WERI-Rb-1 (cell line): ENCODE results near the gene ZKSCAN1.
"Not testable (repeated sequence)": the region's sequence is repeated elsewhere in the genome, so short reads cannot be mapped to it uniquely, and the experiment has no call there.

Experiments used
- DNase-seq: peaks from one replicate; pipeline ENCODE4 v3.0.0-alpha.2; 2020
- H3K27ac ChIP-seq: fragments of 250-450 bp; sonication (Bioruptor Pico); 2 replicates; pipeline ENCODE4 v1.5.1; 2020; ENCODE audit warnings: mild to moderate bottlenecking, moderate library complexity
- H3K27me3 ChIP-seq: fragments of 250-450 bp; sonication (Bioruptor Pico); 2 replicates; pipeline ENCODE4 v1.5.1; 2021; ENCODE audit warnings: mild to moderate bottlenecking, low read depth, moderate library complexity; ENCODE audit not compliant: insufficient read depth, severe bottlenecking
- H3K36me3 ChIP-seq: fragments of 250-450 bp; sonication (Bioruptor Pico); 2 replicates; pipeline ENCODE4 v1.5.1; 2020; ENCODE audit warnings: mild to moderate bottlenecking, moderate library complexity
- H3K4me3 ChIP-seq: 2 replicates; pipeline ENCODE4 v1.5.1; 2011; ENCODE audit warnings: low read depth, mild to moderate bottlenecking, control low read depth, low read length
- H3K9me3 ChIP-seq: fragments of 250-450 bp; sonication (Bioruptor Pico); 2 replicates; pipeline ENCODE4 v1.5.1; 2021; ENCODE audit warnings: mild to moderate bottlenecking, moderate library complexity; ENCODE audit not compliant: severe bottlenecking
- CTCF ChIP-seq: IDR thresholded peaks from 2 replicates; pipeline ENCODE4 v1.5.1; 2011; ENCODE audit warnings: low read depth, mild to moderate bottlenecking, control low read depth, inconsistent platforms, low read length

The ZKSCAN1 gene

DNA sequence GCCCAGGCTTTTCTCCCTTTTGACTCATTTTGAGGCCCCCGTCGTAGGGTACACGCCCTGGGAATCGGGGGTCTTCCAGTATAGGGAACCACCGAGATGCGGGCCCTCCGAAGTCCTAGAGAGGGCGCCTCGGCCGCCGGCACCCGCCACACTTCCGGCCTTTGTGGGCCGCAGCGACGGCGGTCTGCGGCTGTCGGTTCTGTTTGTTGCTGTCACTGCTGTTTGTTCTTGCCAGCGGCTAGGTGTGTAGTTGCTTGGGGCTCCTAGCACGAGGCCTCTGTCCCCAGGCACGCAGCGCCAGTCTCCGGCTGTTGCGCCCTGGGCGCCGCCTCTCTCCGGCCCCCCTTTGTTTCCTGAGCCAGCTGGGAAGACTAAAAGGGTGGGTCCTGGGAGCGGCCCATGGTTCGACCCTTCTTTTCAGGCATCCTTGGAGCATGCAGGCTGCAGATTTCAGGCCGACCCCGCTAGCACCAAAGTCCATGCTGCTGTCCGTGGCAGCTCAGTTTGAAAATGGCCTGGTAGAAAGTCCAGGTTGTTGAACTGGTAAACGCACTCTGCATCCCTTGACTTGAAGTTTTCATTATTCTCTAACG, 17.8 kb upstream of the ZKSCAN1 start:
- DNase-seq: no peak
- TF ChIP-seq CTCF: no peak
- H3K4me3 ChIP-seq: no peak overlapping the region

DNA sequence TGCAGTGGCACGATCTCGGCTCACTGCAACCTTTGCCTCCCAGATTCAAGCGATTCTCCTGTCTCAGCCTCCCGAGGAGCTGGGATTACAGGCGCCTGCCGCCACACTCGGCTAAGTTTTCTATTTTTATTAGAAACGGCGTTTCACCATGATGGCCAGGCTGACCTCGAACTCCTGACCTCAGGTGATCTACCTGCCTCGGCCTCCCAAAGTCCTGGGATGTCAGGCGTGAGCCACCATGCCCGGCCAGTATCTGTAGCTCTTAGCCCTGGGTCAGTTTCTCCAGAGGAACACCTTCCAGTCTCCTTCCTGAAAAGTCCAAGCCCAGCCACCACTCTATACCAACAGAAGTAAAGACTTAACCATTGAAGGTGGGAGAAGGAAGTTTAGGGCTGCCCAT, 15.2 kb upstream of the ZKSCAN1 start:
- no peak for DNase-seq
- no peak overlapping the region for H3K4me3 ChIP-seq

More for the DNA sequence above, 17.8 kb upstream of the ZKSCAN1 start:
- H3K27ac ChIP-seq: no peak overlapping the region
- H3K9me3 ChIP-seq: no peaks in the 10 kb centered on the region
- no peaks in the 10 kb centered on the region for H3K27me3 ChIP-seq
- no peaks in the 10 kb centered on the region for H3K36me3 ChIP-seq

DNA sequence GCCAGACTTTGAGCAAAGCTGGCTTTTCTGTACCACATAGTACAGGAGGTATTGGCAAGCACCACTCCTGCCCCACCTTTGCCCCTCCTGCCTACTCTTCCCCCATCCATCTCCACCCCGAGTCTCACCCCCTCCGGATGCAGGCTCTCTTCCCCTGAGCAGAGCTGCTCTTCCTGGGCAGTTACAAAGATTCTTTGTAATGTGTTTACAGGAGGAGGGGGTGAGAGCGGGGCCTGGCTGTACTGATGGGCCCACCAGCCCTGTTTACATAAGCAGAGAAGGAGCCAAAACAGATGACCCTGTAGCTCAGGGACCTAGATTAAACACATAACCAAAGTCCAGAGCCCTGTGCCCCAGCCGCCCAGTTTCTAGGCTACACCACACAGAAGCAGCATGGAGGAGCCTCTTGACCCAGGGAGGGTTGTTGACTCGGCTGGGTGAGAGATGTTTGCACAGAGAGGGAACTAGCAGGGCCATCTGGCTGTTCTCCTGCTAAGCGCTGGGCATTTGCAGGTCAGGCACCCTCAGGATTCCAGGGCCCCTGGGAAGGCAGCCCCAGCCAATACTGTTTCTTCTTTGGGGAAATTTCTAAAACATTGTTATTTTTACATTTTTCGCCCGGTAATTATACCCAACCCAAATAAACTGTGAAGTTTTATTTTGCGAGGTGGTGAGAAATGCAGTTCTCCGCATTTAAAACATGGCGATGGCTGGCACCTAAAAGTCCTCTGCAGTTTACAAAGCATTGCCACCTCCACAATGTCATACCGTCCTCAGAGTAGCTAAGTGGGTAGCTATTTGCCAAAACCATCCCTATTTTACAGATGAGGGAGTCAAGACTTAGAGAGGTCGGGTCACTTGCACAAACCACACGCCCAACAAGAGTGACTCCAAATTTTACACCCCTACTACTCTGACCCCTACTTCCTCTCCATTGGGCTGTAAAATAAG, 11.4 kb upstream of the ZKSCAN1 start:
- Histone ChIP-seq H3K36me3 (no peaks in the 10 kb centered on the region), H3K27me3 (no peaks in the 10 kb centered on the region), H3K27ac (peak overlapping the region; percentile 35; the same call in 1 of the 2 replicates), H3K9me3 (no peaks in the 10 kb centered on the region), H3K4me3 (no peak overlapping the region)
- peak; percentile 44 for DNase-seq
- TF ChIP-seq CTCF: no peak

More for the DNA sequence above, 15.2 kb upstream of the ZKSCAN1 start:
- H3K27me3 ChIP-seq: no peaks in the 10 kb centered on the region
- no peaks in the 10 kb centered on the region for H3K9me3 ChIP-seq
- TF ChIP-seq CTCF: no peak
- no peaks in the 10 kb centered on the region for H3K36me3 ChIP-seq
- H3K27ac ChIP-seq: no peak overlapping the region

GRCh38 chr7:100007887-100008286, 7.5 kb upstream of the ZKSCAN1 start:
- TF ChIP-seq CTCF: no peak
- no peak overlapping the region for H3K27ac ChIP-seq
- no peaks in the 10 kb centered on the region for H3K27me3 ChIP-seq
- no peaks in the 10 kb centered on the region for H3K36me3 ChIP-seq
- H3K4me3 ChIP-seq: no peak overlapping the region
- no peak for DNase-seq
- no peaks in the 10 kb centered on the region for H3K9me3 ChIP-seq

DNA sequence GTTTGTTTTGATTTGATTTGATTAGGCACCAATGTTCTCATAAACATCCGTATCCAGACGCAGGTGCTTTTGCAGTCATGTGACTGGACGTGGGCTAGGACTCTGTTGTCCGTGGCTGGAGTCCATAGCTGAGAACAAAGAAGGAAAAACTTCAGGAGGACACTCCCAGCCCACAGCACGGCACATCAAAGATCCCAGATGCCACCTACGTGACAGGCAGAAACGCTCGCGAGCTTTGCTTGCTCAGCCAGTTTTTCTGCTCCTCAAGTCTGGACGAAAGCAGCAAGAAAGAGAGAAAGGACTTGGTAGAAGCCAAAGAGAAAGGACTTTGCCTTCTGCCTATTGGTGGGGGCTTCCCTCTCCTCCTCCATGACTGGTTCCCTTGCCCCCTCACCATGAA, 6.9 kb upstream of the ZKSCAN1 start:
- no peak for DNase-seq
- TF ChIP-seq CTCF: no peak

DNA sequence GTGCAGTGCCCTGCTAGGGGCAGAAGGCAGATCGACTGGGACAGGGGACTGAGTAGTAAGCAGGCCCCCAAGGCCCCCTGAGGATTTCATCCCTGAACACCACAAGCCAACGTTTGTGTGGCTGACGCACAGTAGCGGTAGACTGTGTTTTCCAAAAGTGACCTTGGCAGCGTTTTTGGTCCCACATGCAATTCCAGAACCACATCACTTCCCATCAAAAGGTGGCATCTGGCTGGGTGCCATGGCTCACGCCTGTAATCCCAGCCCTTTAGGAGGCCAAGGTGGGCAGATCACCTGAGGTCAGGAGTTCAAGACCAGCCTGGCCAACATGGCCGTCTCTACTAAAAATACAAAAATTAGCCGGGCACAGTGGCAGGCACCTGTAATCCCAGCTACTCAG, 5.4 kb upstream of the ZKSCAN1 start:
- DNase-seq, H3K27me3 ChIP-seq, H3K36me3 ChIP-seq, H3K4me3 ChIP-seq, H3K27ac ChIP-seq, H3K9me3 ChIP-seq: not testable (repeated sequence)

More for the DNA sequence above, 6.9 kb upstream of the ZKSCAN1 start:
- Histone ChIP-seq H3K9me3 (no peaks in the 10 kb centered on the region), H3K36me3 (no peaks in the 10 kb centered on the region), H3K27ac (no peak overlapping the region), H3K27me3 (no peaks in the 10 kb centered on the region), H3K4me3 (no peak overlapping the region)
